Ecto neural progenitor cell (in vitro differentiated cells): ENCODE data around the gene MLLT6.

Experiments used
- DNase-seq: peaks from one replicate; pipeline ENCODE4 v3.0.0-alpha.2; 2018; ENCODE audit warnings: low spot score

The MLLT6 gene

DNA sequence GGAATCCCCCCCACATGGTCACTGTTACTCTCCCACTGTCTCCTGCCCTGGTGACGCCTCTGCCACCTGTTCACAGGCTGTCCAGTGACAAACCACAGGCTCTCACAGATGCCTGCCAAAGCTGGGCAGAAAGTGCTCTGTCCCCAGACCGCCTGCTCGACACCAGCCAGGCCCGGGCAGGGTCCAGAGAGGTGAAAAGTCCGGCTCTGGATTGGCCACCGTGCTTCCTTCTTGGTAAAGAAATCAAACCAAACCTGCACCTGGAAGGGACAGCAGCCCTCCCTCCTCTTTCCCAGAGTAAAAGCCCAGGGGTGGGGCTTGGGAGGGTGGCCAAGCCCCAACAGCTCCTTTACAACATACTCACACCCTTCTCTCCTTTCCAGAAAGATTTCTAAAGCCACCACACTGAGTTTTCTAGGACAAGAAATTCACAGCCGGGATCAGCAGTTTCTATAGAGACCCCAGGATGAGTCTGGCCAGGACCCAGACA is 36.9 kb downstream of the MLLT6 start:
- peak; percentile 47 for DNase-seq

DNA sequence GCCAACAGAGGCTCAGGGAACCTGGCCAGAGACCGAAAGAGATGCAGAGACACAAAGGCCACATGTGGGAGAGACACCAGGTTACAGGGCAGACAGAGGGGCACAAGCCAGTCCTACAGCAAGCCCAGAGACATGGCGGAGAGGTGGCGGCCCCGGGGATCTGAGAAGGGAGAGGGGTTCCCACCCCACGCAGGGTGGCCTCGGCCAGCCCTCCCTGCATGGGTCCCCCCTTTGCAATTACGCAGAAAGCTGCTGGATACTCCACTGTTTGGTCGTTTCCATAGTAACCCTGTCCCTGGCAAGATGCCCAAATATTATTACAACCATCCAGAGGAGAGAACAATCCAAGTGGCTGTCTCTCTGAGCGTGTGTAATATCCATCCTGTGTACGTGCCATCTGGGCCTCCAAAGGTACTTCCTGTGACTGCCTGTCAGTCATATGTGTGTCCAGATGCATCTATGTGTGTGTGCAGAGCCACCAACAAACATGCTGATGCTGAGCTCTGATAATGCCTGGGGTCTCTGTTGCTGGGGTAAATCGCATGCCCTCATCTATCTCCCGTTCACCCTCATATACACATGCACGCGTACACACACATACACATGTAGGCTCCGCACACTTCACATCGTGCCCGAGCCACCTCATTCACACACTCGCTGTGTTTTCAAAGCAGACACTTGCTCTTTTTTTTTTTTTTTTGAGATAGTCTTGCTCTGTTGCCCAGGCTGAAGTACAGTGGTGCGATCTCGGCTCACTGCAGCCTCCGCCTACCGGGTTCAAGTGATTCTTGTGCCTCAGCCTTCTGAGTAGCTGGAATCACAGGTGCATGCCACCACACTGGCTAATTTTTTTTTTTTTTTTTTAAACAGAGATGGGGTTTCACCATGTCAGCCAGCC is 37.6 kb downstream of the MLLT6 start:
- peak; percentile 49 for DNase-seq

DNA sequence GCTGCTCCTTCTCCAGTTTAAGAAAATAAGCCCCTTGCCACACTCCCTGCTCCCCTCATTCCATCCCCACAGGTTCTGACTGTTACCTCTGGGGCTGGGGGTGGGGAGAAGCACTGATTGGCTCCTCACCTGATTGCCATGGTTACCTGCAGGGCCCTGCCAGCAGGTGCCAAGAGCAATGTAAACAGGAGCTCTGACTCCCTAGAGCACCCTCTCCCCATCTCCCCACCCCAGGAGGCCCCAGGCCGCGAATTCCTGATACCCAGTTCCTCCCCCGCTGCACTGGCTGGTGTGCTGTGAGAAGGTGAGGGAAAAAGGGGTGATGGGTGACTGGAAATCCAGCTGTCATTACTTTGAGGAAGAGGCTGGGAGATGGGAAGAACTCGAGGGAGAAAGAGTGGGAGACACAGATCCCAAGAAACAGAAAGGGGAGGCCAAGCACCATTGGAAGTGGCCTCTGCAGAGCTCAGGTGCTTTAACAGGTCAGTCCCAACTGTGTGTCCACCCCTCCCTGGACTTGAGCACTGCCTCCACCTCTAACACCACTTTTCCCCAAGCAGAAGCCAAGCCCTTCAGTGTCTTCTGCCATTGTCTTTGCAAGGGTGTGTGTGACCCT is 38.6 kb downstream of the MLLT6 start:
- peak; percentile 47 for DNase-seq

DNA sequence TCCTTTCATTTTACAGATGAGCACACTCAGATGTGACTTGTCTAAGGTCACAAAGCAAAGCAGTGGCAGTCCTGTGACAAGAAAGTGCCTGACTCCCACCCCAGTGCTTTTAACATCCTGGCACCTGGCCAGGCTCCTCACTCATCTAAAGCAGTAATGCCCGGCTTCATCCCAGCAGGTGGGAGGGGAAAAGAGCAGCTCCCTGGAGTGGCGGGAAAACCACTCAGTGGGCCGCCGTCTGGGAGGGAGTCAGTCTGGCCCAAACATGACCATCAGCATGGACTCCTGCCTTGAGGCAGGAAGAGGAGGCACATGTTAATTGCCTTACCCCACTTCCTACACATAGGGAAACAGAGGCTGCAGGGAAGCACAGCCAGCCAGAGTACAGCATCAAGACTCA is 40.5 kb downstream of the MLLT6 start:
- DNase-seq, result no peak

DNA sequence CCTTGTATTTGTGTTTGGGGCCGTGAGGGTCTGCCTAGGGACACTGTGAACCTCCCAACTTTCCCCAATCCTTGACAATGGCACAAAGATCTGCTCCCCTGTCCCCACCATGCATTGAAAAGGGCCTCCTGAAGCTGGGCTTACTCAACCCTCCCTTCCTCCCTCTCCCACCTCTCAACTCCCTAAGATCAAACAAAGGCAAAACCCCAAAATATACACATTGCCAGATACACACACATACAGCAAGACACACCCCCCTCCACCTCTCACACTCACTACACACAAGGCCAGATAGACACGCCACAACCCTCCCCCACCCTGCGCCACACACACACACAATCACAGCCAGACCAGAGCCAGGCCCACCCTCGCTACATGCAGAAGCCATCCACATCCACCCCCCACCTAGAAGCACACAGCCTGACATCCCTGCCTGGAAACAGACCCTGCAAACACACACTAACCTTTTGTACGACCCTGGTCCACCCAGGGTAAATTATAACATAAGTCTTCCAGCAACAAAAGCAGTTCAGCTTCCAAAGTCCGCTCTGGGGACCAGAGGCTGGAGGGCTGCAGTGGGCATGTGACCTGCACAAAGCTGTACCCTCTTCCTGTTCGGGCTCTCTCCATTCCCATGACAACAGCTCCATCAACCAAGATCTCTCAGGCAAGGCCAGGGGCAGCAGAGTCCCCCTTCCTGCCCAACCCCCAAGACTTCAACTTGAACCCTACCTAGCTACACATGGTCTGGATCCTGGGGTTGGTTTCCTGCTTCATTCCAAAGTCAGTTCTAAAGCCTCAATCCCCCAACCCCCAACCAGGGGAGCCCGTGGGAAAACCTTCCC is 41.2 kb downstream of the MLLT6 start:
- no peak for DNase-seq

DNA sequence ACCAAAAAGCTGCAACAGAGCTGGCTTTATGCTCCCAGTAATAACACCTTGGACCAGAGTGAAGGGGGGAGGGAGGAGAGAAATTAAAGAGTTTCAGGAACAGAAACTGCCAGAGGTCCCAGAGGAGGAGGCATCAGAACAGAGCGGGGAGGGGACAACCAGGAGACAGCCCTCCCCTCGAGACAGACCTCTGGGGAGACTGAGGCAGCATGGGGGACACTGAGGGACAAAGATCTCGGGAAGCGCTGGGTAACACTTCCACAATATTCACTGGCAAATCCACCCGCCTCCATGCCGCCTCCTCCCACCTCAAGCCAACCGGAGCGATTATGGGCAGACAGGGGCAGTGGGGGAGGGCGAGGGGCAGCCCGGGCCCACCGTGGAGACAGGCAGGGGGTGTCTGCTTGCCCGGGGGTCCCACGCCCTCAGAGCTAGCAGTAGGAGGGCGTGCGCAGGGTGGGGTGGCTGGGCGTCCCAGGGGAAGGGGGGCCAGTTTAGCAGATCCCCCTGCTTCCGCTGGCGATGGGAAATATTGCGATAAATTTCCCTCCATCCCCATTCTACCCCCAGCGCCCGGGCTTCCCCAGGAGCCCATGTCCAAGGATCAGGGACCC is 41.9 kb downstream of the MLLT6 start:
- no peak for DNase-seq

DNA sequence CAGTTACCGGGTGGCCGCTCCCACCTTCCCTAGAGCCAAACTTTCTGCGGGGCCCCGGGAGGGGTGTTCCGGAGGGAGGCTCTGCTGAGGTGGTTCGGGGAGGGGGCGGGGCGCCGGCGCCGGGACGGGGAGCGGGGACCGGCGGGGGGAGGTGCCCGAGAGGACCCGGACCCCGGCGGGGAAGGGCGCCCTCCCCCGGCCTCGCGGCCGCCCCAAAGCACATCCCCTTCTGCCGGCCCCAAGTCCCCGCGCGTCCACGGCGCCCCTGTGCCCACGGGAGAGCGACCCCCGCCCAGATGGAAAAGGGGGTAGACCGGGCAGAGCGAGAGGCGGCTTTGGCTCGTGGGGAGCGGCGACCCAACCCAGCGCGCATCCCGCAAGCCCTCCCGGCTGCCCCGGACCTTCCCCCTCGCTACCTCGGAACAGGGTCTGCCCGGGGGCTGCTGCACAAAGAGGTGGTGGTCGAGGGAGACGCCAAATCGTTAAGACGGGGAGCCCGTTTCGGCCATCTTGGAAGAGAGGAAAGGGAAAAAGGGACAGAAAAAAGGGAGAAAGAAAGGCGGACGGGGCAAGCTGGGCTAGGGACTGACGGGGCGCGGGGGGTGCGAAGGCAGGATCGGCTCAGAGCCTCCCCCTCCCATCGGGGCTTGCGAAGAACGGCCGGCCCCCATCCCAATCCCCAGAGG is 42.5 kb downstream of the MLLT6 start:
- peak; percentile 83 for DNase-seq

DNA sequence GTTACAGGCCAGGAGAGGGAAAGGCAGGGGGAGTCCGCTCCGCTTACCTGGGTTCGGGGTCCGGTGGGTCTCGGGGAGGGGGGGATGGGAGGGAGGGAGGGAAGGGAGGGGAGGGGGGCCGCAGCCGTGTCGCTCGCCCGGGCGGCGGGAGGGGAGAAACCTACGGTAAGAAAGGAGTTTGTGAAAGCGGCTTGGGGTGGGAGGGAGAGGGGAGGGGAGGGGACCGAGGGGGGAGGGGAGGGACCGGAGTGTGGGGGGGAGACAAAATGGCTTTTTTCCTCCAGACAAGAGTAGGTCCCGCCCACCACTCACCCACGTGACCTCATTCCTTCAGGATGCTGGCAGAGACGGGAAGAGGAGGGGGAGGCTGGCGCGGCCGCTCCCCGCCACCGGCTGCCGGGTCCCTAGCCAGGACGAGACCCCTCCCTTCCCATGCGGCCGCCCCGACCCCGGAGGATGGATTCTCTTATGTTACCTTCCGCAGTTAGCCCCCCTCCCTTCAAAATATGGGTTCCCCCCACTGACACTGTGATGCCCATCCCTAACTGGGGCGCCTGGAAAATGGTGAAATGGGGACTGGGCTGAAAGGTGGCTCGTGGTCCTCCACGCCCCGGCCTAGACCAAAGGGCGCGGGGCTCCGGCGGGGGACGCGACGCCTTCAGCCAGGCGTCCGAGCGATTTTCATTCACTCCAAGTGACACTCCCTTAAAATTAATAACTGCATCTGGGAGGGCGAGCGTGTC is 43.2 kb downstream of the MLLT6 start, which contains the start of gene PCGF2:
Gene PCGF2, minus strand, starts transcription at position 188 of the 743 bp plus-strand sequence. CDS start 7,934 bp downstream, outside the sequence.
- peak; percentile 97 for DNase-seq

DNA sequence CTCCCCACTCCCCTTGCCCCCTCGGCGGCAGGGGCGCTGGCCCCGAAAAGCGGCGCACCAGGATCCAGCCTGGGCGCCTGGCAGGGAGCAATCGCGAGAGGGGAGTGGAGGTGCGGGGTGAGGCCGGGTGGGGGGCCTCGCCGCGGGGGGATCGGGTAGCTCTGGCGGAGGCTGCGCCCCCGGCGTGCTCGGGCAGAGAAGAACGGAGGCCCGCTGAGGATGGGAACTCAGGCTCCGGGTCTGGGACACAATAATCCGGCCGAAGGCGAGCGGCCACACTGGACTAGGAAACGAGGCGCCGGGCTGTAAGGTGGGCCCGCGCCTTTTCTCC is 43.8 kb downstream of the MLLT6 start:
- peak; percentile 77 for DNase-seq

DNA sequence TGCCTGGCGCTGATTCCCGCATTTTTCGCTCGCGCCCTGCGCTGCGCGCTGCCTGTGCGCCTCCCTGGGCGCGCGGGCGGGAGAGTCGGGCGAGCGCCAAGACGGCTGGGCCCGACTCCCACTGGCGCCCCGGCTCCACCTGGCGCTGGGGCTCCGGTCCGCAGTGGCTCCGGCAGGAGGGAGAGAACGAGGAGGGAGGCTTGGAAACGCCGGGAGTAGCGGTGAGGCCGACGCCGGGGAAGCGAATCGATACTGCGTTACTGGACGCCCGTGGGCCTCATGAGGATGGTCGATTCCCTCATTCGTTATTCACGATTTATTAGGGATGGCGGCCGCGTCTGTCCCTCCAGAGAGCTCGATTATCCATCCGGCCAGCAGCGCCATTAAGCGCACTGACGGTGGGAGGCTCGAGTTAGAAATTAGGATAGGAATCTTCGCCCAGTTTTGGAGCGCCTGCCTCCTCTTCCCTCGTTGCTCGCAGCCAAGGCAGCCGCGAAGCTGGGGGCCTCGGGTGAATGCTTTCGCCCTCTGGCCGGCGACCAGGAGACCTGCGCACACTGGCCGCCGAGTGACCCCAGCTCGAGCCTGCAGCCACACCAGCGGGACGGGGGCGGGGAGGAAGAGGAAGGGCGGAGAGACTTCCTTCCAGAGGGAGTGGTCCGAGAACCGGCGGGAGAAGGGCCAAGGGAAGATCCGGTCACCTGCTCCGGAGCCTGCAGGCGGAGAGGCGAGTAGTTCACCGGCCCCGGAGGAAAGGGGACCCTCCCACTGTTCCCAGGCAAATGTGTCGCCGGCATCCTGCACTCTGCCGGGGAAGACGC is 44.4 kb downstream of the MLLT6 start:
- peak; percentile 92 for DNase-seq

DNA sequence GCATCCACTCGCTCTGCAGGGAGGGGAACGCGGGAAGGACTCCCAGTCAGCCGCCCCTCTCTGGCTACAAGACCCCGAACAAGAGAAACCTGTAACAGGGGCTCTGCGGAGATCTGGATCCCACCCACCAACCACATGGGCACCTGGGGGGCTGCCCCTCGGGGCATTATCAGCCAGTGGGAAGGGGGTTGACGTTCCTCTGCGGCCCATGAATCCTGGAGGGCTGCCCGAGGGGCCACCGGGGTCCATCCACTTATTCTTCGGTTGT is 44.9 kb downstream of the MLLT6 start:
- DNase-seq, result no peak

DNA sequence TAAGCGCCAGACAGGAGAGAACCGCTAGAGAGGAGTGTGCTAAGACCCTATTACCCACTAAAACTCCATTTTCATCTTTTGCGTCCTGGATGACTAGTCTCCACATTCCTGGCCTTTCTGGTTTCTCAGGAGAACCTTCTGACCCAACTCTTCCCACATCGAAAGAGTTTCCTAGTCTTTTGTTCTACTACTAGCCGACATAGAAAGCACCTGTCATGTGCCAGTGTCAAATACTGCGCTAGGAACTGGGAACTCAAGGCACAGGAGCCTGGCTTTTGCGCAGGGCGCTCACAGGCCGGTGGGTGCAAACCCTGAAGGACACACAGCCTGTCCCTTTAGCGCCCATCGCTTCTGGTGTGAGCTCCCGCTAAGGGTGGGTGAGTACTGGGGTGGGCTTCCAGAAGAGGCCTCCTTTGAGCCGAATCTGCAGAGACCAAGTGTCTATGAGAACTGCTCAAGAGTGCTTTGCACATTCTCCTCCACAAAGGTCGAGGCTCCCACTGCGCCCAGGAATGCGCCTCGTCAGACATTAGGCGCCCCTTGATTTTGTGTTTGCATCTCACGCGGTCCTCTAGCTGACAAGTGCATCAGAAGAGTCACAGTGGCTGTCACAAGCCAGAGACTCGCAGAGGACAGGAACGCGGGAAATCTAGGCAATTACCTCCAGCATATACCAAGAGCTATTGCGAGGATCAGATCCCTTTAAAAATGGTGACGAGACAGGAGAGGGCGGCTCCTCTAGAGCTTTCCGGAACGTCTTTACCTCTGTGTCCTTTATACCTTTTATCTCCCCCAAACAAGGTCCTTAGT is 45.4 kb downstream of the MLLT6 start:
- peak; percentile 73 for DNase-seq

DNA sequence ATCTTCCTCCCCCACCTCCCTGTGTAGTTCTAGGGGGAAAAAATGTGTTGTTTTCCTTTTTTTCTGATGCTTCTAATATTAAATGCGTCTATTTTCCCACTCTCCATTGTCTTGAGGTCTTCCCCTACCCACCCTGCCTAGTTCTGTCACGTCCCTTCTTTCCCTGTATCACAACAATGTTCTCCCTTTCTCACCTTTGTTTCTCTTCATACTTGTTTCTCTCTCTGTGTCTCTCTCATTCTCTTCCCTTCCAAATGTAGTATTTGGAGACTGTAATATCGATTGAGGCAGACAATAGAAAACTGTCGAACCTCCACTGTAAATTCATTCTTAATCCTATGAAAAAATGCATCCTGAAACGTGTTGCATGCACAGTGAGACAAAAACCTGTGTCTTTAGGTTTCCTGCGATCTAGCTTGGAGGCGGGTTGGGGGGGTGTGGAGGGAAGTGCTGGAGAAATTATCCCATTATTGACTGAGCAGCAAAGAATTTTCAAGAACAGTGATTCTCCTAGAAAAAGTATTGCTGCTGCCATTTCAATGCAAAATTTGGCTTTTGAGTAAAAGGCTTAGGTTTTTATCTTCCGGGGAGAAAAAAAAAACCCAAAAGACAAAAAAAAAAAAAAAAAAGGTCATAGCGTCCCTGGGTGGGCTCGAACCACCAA is 46.2 kb downstream of the MLLT6 start:
- no peak for DNase-seq

DNA sequence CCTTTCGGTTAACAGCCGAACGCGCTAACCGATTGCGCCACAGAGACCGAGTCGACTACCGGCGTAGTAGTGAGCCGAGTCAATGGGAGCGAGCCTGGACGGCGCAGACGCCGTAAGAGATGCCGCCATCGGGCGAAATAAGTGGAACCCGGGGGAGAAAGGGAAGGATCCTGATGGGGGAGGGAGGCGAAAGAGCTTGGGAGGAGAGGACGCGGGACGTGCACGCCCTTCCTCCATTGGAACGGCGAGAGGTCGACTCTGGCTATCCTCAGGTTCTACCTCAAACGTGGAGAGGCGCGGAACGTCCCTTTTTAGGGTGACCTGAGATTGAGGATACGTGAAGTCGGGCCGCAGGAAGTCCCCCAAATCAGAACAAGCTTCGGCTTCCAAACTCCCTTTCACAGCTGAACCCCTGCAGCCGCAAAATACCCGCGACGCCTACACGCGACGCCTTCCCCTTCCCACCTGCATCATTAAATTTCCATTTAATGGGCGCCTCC is 46.8 kb downstream of the MLLT6 start:
- peak; percentile 98 for DNase-seq

DNA sequence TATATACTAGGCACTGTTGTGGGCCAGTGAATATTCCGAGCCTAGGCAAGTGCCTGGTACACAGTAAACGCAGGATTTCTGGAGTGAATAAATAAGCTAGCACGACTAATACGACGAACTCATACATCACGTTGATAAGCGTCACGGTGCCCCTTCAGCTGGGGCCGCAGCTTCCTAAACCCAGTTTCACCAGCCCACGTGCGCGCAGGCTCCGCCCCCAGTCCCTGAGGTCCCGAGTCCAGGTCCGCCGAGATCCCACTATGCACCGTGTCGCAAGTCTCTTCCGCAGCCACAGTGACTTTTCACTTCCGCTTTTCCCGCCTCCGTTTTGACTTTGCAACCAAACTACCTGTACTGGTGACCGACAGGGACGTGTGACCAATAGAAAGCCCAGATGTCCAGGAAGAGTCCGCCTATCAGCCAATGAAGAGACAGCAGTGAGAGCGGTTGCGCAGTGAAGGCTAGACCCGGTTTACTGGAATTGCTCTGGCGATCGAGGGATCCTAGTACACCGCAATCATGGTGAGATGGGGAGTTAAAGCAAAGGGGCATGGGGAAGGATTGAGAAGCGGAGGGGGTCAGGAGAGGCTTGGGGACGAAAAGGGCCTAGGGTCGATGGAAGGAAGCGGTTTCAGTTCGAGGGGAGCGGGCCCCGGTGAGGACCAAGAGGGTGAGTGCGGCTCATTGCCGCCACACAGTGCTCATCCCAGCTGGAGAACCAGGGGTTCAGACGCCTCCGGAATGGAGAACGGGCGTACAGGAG is 47.4 kb downstream of the MLLT6 start, which contains the start of gene PSMB3:
Gene PSMB3, plus strand, starts transcription at position 434 of the 763 bp plus-strand sequence. Its CDS starts 86 bp downstream, at position 520.
- peak; percentile 98 for DNase-seq

DNA sequence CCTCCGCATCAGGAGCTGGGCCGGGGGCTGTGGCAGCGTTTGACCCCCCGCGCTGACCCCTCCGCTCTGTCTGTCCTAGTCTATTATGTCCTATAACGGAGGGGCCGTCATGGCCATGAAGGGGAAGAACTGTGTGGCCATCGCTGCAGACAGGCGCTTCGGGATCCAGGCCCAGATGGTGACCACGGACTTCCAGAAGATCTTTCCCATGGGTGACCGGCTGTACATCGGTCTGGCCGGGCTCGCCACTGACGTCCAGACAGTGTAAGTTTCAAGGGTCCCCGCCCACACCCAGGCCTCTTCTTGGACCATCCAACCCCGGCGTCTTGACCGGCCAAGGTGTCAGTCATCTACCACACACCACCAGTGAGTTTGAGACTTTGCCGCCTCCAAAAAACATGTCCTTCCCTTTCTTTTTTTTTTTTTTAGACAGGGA is 48.0 kb downstream of the MLLT6 start:
- no peak for DNase-seq

DNA sequence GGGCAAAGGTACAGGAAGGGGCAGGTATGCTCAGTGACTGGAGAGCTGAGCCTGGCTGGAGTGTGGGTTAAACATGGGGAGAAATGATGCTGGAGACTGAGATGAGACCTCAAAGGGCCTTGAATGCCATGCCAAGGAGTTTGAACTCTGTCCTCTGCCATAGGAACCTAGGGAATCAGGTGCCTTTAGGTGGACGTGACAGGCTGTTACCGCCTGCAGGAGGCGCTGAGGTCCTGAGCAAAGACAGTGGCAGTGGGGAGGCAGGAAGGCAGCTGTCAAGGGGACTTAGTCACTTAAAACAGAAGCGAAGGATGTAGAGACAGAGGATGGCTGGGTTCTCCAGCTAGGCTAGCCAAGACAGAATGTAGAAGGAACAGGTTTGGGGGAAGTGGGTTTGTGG is 56.5 kb downstream of the MLLT6 start:
- peak; percentile 74 for DNase-seq
